PC-9 (cell line): ENCODE results near the gene ZNF3.

Experiments used
- CTCF ChIP-seq: fragments of 200-600 bp; sonication (generic); conservative IDR thresholded peaks from 2 replicates; pipeline ENCODE4 v1.6.1; 2017; ENCODE audit warnings: mixed run types, antibody characterized with exemption, mild to moderate bottlenecking, moderate library complexity
- EZH2 ChIP-seq: fragments of 200-600 bp; sonication (generic); IDR thresholded peaks from 2 replicates; pipeline ENCODE4 v1.8.0; 2017; ENCODE audit warnings: antibody characterized with exemption, low read depth

DNA sequence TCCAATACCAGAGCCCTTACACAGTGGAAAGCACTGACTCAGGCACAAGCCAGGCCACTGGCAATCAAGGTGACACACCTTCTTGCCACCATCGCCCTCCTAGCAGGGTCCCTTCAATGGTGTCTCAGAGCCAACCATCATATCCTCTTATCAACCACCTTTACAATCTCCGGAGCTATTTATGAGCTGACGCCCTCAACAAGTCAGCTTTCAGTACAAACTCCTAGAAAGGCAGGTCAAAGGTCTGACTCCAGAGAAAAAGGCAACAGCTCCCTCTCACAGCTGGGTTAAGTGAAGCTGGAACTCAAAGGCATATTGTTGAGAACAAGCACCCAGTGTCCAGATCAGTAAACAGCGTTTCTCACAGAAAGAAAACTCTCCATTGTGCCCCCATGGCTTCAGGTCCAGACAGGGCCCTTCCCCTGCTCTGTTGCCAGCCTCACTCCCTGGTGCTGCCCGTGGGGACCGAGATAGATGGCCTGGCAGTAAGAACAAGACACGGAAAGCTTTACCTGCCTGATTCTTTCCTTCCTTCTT lies 2.4 kb downstream of the ZNF3 start:
- no peak for TF ChIP-seq EZH2
- TF ChIP-seq CTCF, result no peak
